Measurements from ENCODE around the gene NFIA. TPM values are rescaled to one million over a fixed set of nuclear protein-coding genes. Genes with fewer than 3 reads are reported as not detected.

NFIA gene
- total and polyA plus RNA-seq, 9 of the 15 experiments (the other 6 are each of a cell fraction or from before 2014, with no cell fraction given) = 5.3 to 24.9 (median 9.8) TPM

DNA sequence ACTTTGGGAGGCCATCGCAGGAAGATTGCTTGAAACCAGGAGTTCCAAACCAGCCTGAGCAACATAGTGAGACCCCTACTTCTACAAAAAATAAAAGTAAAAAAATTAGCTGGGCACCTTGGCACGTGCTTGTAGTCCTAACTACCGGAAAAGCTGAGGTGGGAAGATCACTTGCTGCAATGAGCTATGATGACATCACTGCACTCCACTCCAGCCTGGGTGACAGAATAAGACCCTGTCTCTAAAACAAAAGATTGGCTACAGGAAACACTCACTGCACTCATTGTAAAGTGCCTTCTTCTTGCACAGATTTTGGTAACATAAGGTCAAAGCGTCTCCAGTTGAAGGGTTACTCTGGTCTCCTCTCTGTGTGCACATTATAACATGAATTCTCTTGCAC lies 336.8 kb downstream of the NFIA start:
- Histone ChIP-seq H3K9ac (ENCODE audit: insufficient read depth in 1 of 2, low read depth in 2 of 2, low read length in 2 of 2) (no peak overlapping the region), H3K36me3 (ENCODE audit: control insufficient read depth, insufficient read depth, low read length) (peaks cover 9% of the 10 kb centered on the region; the same call in 2 of the 3 replicates), H3K4me2 (ENCODE audit: insufficient read depth, low read length) (no peak overlapping the region), H3K79me2 (ENCODE audit: control insufficient read depth, insufficient read depth, low read length) (no peaks in the 10 kb centered on the region), H3K27me3 (ENCODE audit: control insufficient read depth in 2 of 2, insufficient read depth in 2 of 2, low read length in 2 of 2) (no peaks in the 10 kb centered on the region), H2AFZ (ENCODE audit: low read depth, low read length) (no peak overlapping the region), H3K4me1 (replicated peaks in 1 of 2; ENCODE audit: control insufficient read depth in 2 of 2, insufficient read depth in 2 of 2, low read length in 2 of 2) (no peaks in the 10 kb centered on the region), H3K27ac (ENCODE audit: extremely low read depth, low read depth, low read length) (no peak overlapping the region), H3K9me3 (replicated peaks; ENCODE audit: control insufficient read depth, insufficient read depth, low read depth, low read length) (no peaks in the 10 kb centered on the region), H3K9me1 (ENCODE audit: control insufficient read depth, insufficient read depth, low read length) (no peaks in the 10 kb centered on the region), H4K20me1 (replicated peaks; ENCODE audit: control insufficient read depth, insufficient read depth, low read length) (no peaks in the 10 kb centered on the region), H3K4me3 (no peak overlapping the region)
- ChIA-PET CTCF (ENCODE audit: low intra/inter-chr PET ratio) (no interaction called here), POLR2A (no interaction called here)
- ATAC-seq = no peak
- in situ Hi-C loops (cut with MboI) (no loop called here), intact Hi-C loops (cut with micrococcal nuclease) (no loop called here)
- DNase-seq (ENCODE audit: extremely low read depth in 1 of 4, low spot score in 3 of 4) = no peak
- FAIRE-seq = no peak
- WGBS (ENCODE audit: insufficient coverage, low coverage, missing lambda C conversion rate) = 94% methylated on average over 4 of the region's 4 CpGs
- BruUV-seq (replicated peaks) = no TSS peak
- no peak for TF ChIP-seq CBFA2T2 (conservative IDR thresholded peaks at IDR 0.05)

DNA sequence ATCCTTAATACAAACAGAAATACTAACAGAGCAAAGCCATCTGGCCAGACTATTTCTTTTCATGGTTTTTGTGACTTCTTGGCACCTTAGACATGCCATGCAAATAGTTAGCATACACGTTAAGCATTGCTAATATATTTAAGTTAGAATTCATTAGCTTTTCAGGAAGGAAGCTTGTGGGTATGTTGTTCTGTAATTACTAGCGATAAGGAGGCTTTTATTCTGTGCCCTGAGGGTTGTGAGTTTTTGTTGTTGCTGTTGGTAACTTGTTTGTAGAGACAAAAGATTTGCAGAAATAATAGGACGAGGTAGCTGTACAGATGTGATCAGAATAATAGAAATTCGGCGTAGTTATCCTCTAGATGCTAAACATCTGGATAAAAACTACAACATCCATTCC lies 337.3 kb downstream of the NFIA start:
- Histone ChIP-seq H3K4me3 (no peak overlapping the region), H3K9ac (ENCODE audit: insufficient read depth in 1 of 2, low read depth in 2 of 2, low read length in 2 of 2) (no peak overlapping the region), H3K9me1 (ENCODE audit: control insufficient read depth, insufficient read depth, low read length) (no peaks in the 10 kb centered on the region), H3K79me2 (ENCODE audit: control insufficient read depth, insufficient read depth, low read length) (no peaks in the 10 kb centered on the region), H3K36me3 (ENCODE audit: control insufficient read depth, insufficient read depth, low read length) (peaks cover 9% of the 10 kb centered on the region; the same call in 2 of the 3 replicates), H3K9me3 (replicated peaks; ENCODE audit: control insufficient read depth, insufficient read depth, low read depth, low read length) (no peaks in the 10 kb centered on the region), H4K20me1 (replicated peaks; ENCODE audit: control insufficient read depth, insufficient read depth, low read length) (no peaks in the 10 kb centered on the region), H3K27ac (ENCODE audit: extremely low read depth, low read depth, low read length) (no peak overlapping the region), H2AFZ (ENCODE audit: low read depth, low read length) (no peak overlapping the region), H3K4me2 (ENCODE audit: insufficient read depth, low read length) (no peak overlapping the region), H3K4me1 (replicated peaks in 1 of 2; ENCODE audit: control insufficient read depth in 2 of 2, insufficient read depth in 2 of 2, low read length in 2 of 2) (no peaks in the 10 kb centered on the region), H3K27me3 (ENCODE audit: control insufficient read depth in 2 of 2, insufficient read depth in 2 of 2, low read length in 2 of 2) (no peaks in the 10 kb centered on the region)
- WGBS (ENCODE audit: insufficient coverage, low coverage, missing lambda C conversion rate) = 89% methylated on average over 5 of the region's 5 CpGs
- POLR2A ChIA-PET = no interaction called here
- ATAC-seq (no peak), DNase-seq (ENCODE audit: extremely low read depth in 1 of 4, low spot score in 3 of 4) (no peak), FAIRE-seq (no peak)
- TF ChIP-seq, protein P1, sequence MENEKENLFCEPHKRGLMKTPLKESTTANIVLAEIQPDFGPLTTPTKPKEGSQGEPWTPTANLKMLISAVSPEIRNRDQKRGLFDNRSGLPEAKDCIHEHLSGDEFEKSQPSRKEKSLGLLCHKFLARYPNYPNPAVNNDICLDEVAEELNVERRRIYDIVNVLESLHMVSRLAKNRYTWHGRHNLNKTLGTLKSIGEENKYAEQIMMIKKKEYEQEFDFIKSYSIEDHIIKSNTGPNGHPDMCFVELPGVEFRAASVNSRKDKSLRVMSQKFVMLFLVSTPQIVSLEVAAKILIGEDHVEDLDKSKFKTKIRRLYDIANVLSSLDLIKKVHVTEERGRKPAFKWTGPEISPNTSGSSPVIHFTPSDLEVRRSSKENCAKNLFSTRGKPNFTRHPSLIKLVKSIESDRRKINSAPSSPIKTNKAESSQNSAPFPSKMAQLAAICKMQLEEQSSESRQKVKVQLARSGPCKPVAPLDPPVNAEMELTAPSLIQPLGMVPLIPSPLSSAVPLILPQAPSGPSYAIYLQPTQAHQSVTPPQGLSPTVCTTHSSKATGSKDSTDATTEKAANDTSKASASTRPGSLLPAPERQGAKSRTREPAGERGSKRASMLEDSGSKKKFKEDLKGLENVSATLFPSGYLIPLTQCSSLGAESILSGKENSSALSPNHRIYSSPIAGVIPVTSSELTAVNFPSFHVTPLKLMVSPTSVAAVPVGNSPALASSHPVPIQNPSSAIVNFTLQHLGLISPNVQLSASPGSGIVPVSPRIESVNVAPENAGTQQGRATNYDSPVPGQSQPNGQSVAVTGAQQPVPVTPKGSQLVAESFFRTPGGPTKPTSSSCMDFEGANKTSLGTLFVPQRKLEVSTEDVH (IDR thresholded peaks at IDR 0.05; ENCODE audit: low read depth, partially characterized antibody) = no peak
- no peak for TF ChIP-seq SRSF7 (optimal IDR thresholded peaks at IDR 0.05; ENCODE audit: low read depth, low read length)
- no peak for TF ChIP-seq ZNF263 (CRISPR knock-in tag; IDR thresholded peaks at IDR 0.05; ENCODE audit: borderline replicate concordance)
- TF ChIP-seq ZC3H11A (IDR thresholded peaks at IDR 0.05; ENCODE audit: low read depth, low read length) = no peak
- no peak for TF ChIP-seq MECOM (CRISPR knock-in tag; IDR thresholded peaks at IDR 0.05)
- TF ChIP-seq SOX6 (IDR thresholded peaks at IDR 0.05) = no peak
- TF ChIP-seq, protein P2, sequence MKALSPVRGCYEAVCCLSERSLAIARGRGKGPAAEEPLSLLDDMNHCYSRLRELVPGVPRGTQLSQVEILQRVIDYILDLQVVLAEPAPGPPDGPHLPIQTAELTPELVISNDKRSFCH (CRISPR knock-in tag; IDR thresholded peaks at IDR 0.05) = no peak
- TF ChIP-seq, protein P2 (tag; IDR thresholded peaks at IDR 0.05) = no peak
- TF ChIP-seq SMARCA4 (IDR thresholded peaks at IDR 0.05) = no peak
- TF ChIP-seq JUND (IDR thresholded peaks at IDR 0.05; ENCODE audit: borderline replicate concordance, low read depth, low read length) = no peak
- no peak for TF ChIP-seq JUND (tag; IDR thresholded peaks at IDR 0.05; ENCODE audit: borderline replicate concordance, low read depth, low read length)
- no peak for TF ChIP-seq ZNF347 (CRISPR knock-in tag; IDR thresholded peaks at IDR 0.05; ENCODE audit: low read depth)
- intact Hi-C loops (cut with micrococcal nuclease) (no loop called here), in situ Hi-C loops (cut with MboI) (no loop called here)
- CTCF ChIA-PET (ENCODE audit: low intra/inter-chr PET ratio) = no interaction called here
- BruUV-seq (replicated peaks) = no TSS peak
